ENCODE data around the gene PRKN.

The PRKN gene

DNA sequence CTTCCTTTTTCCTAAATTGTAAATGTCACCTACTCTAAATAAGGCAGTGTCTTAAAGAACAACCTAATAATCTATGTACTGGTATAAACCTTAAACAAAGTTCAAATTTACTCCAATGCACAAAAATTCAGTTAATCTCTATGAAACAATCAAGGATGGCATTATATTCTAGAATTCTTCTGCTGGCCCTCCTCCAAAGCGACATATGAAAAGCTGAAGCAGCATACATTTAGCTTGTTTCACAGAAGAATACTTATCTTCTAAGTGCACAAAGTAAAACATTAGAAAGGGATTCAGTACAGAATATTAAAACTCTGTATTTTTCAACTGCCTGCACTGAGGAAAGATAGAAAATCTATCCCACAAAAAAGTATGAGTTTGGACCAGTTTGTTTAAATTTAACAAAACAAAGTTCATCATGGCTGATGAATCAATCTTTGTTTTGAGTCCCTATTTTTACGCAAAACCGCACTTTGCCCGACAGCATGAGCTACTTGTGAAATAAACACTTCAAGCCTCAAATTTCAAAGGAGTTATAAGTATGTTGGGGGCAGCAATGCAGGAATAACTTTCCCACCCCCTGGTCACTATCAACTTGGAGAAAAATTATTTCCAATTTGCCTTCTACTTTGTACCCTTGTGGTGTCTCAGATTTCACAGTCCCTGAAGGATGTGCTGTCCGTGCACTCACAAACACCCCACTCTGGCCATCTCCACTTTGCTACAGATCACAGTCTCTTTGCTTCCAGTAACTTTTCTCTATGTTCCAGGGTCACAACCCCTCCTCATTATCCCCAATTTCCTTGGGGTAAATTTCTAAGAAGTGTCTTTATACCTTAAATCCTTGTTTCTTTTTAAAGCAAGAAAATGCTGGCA lies 238.2 kb downstream of the PRKN start:
- no peak overlapping the region for H3K4me3 ChIP-seq (ENCODE audit: low read length)
- TF ChIP-seq, protein P1, sequence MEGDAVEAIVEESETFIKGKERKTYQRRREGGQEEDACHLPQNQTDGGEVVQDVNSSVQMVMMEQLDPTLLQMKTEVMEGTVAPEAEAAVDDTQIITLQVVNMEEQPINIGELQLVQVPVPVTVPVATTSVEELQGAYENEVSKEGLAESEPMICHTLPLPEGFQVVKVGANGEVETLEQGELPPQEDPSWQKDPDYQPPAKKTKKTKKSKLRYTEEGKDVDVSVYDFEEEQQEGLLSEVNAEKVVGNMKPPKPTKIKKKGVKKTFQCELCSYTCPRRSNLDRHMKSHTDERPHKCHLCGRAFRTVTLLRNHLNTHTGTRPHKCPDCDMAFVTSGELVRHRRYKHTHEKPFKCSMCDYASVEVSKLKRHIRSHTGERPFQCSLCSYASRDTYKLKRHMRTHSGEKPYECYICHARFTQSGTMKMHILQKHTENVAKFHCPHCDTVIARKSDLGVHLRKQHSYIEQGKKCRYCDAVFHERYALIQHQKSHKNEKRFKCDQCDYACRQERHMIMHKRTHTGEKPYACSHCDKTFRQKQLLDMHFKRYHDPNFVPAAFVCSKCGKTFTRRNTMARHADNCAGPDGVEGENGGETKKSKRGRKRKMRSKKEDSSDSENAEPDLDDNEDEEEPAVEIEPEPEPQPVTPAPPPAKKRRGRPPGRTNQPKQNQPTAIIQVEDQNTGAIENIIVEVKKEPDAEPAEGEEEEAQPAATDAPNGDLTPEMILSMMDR (IDR thresholded peaks at IDR 0.05; ENCODE audit: insufficient read depth, low read depth, low read length, missing control alignments) = no peak
- no peak for DNase-seq (ENCODE audit: low read depth)

DNA sequence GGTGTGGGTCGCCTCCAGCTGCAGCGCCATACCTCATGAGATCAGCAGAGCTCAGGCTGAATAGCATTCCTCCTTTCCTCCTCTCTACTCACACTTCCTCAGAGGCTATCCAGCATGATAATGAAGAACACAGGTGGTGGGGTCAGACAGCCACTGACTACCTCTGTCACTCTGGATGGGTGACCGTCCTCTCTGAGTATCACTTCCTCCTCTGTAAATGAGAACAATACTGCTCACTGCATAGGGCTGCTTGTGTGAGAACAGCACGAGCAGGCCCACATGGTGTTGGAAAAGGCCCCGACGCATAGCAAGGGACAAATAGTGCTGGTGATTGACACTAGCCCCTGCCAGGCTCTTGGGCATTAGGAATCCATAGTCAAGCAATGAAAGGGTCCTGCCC lies 239.1 kb downstream of the PRKN start:
- DNase-seq (ENCODE audit: low read depth) = no peak
- TF ChIP-seq, protein P1 (IDR thresholded peaks at IDR 0.05; ENCODE audit: insufficient read depth, low read depth, low read length, missing control alignments) = no peak
- no peak overlapping the region for H3K4me3 ChIP-seq (ENCODE audit: low read length)

DNA sequence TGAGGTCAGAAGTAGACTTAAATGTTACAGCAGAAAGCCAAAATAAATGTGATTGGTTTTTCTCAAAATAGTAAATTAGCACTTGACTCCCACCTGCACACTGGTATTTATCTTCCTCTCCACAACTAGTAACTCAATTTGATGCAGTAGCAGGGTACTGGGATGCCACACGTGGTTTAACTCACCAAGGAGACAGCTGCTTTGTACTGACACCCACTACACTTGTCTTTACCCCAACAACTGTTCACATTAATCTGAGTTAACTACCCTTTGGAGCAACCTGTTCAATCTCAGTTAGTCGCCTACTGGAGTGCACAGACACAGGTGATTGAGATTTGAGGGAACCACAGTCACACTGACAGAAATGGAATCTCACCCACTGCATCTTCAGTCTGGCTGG lies 242.1 kb downstream of the PRKN start:
- TF ChIP-seq, protein P1 (IDR thresholded peaks at IDR 0.05; ENCODE audit: insufficient read depth, low read depth, low read length, missing control alignments) = no peak
- H3K4me3 ChIP-seq (ENCODE audit: low read length) = no peak overlapping the region
- no peak for DNase-seq (ENCODE audit: low read depth)

DNA sequence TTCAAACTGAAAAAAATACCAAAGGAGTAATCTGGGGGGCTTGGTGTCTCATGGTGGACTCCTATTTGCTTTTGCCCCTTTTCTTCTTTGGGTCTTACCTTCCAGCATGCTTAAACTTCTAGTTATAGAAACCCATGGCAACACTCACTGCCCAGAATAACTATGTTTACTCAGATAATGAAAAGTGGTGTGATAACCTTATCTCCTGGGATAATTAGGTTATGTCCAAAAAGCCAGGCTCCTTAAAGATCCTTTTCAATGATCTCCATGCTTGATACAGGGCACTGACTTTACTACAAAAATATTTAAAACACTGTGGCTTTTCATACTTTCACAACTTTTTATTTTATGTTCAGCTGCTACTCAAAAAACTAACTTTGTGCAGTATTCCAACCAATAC lies 245.6 kb downstream of the PRKN start:
- H3K4me3 ChIP-seq (ENCODE audit: low read length) = no peak overlapping the region
- TF ChIP-seq, protein P1 (IDR thresholded peaks at IDR 0.05; ENCODE audit: insufficient read depth, low read depth, low read length, missing control alignments) = no peak
- DNase-seq (ENCODE audit: low read depth) = no peak

DNA sequence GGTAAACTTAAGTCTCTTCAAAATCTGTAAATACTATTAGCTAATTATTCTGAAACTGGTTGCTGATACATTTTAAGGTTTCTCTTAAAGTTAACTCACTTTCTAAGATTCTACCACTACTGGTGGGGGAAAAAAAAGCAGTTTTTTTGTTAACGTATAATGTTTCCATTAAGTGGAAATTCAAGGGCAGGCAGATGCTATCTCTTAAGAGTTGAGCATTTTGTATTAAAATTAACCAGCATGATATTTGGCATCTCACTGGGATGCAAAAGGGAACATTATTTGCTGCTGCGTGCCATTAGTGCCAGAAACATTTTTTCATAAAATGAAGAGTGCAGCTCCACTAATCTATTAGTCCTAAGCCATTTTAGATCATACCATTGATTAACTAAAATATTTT lies 246.2 kb downstream of the PRKN start:
- TF ChIP-seq, protein P1 (IDR thresholded peaks at IDR 0.05; ENCODE audit: insufficient read depth, low read depth, low read length, missing control alignments) = no peak
- no peak for DNase-seq (ENCODE audit: low read depth)

DNA sequence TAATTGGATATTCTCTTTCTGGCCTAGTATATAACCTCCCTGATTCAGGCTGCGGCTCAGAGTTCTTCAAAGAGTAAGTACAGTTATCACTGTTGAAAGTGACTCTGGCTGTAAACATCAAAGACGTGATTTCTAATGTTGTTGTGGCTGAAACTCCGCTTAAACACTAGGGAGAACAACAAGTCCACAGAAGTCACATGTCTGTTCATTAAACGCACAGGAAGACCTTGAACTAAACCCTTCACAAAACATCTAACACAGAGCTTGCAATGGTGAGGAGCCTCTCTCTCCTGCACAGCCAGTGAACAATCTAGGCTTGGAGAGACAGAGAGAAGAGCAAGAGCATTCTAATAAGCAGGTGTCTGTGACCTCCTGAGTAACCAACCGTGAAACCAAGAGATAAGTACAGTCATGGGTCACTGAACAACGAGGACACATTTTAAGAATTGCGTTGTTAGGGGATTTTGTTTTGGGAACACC lies 249.3 kb downstream of the PRKN start:
- TF ChIP-seq, protein P1 (IDR thresholded peaks at IDR 0.05; ENCODE audit: insufficient read depth, low read depth, low read length, missing control alignments) = no peak
- no peak for DNase-seq (ENCODE audit: low read depth)
- H3K4me3 ChIP-seq (ENCODE audit: low read length) = no peak overlapping the region

More for the DNA sequence above, 246.2 kb downstream of the PRKN start:
- no peak overlapping the region for H3K4me3 ChIP-seq (ENCODE audit: low read length)

Measured in epithelial cell of esophagus (primary cell).